Stimulated activated CD4-positive, alpha-beta T cell treated with anti-CD3 and anti-CD28 coated beads, Interleukin-1b, Interleukin-23, amount 100 ng/mL, for 48 hours (primary cell): ENCODE measurements around the gene PPFIA2.
"Not testable (repeated sequence)": the region's sequence is repeated elsewhere in the genome, so short reads cannot be mapped to it uniquely, and the experiment has no call there.

Experiments
- DNase-seq: peaks from one replicate; pipeline ENCODE4 v3.0.0-alpha.2; 2020

Gene PPFIA2

DNA sequence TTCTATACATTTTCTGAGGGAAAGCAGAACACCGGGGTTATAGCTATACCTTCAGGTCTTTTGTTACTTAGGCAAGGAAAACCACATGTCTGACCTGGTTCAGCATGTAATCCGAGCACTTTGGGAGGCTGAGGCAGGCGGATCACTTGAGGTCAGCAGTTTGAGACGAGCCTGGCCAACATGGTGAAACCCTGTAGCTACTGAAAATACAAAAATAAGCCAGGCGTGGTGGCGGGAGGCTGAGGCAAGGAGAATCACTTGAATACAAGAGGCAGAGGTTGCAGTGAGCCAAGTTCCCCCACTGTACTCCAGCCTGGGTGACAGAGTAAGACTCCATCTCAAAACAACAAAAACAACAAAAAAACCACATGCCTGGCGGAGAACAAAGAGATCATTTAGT lies 503.7 kb downstream of the PPFIA2 start:
- no peak for DNase-seq

DNA sequence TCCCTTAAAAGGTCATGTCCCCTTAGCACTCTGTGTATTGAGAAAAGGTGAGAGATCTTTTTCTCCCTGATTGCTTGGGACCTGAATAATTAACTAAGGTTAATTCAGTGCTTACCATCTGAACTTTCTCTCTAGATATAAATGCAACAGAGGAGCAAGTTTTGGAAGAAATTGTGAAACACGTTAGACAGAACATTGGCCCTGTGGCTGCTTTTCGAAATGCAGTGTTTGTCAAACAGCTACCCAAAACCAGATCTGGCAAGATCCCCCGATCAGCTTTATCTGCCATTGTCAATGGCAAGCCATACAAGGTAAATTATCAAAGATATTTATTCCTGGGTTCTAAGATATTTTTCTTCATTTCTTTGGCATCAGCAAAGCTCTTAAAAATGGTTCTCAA lies 505.8 kb downstream of the PPFIA2 start:
- DNase-seq, result no peak

- DNase-seq, result no peak
Measured at GRCh38 chr12:81252228-81252627, 506.9 kb downstream of the PPFIA2 start.

GRCh38 chr12:81249976-81250375 lies 509.2 kb downstream of the PPFIA2 start:
- no peak for DNase-seq

DNA sequence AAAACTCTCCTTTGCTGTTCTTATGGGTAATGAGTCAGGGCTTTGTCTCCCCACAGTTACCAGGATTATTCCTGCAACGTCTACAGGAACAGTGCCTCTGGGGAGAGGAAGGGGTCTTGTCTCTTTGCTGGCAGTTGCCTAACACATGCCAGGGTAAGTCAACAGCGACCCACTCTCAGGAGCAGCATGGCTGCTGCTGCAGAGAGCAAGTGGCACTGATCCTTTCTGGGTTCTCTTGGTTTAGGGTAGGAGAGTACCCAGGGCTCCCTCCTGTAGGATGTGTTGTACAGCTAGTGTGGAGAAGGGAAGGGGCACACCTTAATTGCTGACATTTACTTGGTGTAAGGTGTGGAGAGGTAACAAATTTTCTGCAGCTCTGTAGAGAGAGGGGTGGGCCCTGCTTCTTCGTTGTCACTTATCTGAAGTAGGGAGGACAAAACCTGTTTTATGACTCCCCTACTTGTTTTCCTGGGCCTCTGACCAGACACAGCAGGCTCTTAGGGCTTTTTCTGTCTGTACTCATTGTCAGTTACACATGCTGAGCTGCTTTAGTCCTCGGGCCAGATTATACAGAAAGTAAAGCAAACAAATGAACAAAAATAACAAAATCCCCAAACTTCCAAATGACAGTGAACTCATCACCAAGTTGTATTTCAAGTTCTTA lies 513.1 kb downstream of the PPFIA2 start:
- no peak for DNase-seq

DNA sequence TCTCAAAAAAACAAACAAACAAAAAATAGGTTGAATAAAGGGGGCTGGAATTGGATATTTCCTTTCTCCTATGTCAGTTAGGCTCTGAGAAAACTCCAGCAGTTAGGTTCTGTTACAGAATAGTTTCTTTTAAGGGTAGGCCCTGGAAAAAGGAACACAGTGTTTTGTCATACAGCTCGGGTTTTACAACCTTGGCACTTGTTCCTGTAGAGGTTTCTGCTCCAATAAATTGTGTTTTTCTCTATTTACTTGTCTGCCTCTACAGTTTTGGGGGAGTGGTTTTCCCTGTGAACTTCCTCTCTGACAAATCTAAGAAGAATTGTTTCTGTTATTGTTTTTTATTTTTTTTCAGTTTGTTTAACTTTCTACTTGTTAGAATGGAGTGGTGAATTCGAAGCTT lies 513.7 kb downstream of the PPFIA2 start:
- DNase-seq, result no peak

- no peak for DNase-seq
Measured at GRCh38 chr12:81231574-81232368, 527.4 kb downstream of the PPFIA2 start.

- DNase-seq, result no peak
Measured at GRCh38 chr12:81229759-81230158, 529.4 kb downstream of the PPFIA2 start.

DNA sequence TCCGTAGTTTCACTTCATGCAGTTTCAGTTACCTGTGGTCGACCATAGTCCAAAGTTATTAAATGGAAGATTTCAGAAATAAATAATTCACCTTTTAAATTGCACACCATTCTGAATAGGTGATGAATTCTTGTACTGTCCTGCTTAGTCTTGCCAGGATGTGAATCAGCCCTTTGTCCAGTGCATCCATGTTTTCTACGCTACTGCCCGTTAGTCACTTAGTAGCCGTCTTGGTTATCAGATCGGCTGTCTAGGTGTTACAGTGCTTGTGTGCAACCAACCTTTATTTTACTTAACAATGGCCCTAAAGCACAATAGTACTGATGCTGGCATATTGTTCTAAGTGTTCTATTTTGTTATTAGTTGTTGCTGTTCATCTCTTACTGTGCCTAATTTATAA lies 534.5 kb downstream of the PPFIA2 start:
- DNase-seq, result no peak

DNA sequence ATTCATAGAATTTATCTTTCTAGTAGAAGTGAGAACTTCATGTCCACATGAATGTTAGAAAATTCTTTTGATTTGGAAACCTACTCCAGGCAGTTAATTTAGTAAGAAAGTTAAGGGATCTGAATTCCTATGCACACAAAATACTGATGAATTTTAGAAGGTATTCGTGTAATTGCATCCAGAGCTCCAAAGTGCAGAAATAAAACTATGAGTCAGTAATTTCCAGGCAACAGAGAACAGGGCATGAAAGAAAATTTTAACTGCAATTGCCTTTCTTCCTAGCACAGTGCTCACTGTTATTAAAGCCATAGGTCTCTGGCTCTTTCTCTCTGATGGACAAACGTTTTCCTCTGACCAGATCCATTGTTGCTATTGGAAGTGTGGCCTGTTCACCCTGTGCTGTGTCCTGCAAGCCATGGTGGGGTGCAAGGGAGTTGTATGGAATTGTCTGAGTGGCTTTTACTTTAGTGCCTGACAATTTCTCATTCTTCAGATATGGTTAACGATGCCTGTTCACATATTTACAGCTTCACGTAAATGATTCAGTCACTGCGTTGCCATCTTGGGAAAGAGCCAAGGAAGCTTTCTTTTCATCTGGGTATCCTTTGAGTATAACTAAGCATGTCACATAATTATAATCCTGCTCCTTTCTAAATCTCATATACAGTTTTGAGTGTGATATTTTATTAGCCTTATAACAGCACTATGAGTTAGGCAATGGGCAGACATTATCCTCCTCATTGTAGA lies 536.1 kb downstream of the PPFIA2 start:
- DNase-seq, result no peak

DNA sequence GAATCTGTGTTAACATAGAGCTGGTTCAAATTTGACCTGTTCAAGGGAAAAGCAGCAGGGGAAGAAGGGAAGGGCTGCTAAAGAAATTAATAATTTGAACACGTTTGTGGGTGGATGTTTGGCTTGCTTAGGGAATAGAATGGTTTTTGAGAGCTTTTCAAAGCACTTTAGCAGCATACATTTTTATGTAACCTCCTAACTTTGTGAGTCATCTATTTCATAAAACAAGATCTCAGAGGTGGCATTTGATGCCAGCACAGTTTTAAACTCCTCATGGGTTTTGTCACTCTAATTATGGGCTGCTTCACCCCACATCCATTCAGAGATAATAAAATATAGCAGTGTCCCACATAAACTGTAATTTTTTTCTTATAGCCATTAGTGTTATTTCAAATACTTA lies 537.5 kb downstream of the PPFIA2 start:
- DNase-seq, result no peak

GRCh38 chr12:81216739-81217138 lies 542.4 kb downstream of the PPFIA2 start:
- no peak for DNase-seq

- DNase-seq, result no peak
Measured at GRCh38 chr12:81212996-81213696, 546.0 kb downstream of the PPFIA2 start.

GRCh38 chr12:81211306-81211705 lies 547.8 kb downstream of the PPFIA2 start:
- no peak for DNase-seq

DNA sequence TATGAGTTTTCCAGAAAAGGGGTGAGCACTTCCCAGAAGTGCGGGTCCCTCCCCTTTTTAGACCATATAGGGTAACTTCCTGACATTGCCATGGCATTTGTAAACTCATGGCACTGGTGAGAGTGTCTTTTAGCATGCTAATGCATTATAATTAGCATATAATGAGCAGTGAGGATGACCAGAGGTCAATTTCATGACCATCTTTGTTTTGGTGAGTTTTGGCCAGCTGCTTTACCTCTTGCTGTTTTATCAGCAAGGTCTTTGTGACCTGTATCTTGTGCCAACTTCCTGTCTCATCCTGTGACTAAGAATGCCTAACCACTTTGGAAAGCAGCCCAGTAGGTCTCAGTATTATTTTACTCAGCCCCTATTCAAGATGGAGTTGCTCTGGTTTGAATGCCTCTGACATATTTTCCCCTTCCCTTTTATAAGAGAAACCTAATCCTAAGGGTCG lies 549.4 kb downstream of the PPFIA2 start:
- DNase-seq, result not testable (repeated sequence)

DNA sequence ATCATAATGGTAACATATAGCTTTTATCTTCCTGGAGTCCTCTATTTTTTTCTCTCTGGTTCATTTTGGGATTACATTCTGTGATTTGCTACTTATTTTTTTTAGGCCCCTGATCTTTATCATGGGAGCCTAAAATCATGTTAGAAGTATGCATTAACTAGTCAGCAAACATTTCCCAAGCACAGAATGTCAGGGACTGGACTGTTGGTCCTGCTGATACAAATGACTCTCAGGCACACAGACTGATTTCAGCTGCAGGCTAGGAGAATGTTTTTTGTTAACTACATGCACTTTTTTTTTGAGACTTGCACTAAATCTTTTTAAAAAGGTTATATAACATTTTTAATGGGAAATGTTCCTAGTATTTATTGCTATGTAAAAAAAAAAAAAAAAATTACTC lies 550.1 kb downstream of the PPFIA2 start:
- DNase-seq, result no peak

- no peak for DNase-seq
Measured at GRCh38 chr12:81208187-81208911, 550.8 kb downstream of the PPFIA2 start.
